OCI-LY3 (cell line): ENCODE measurements around the gene SRD5A1.

Experiments used
- EZH2phosphoT487 ChIP-seq: fragments of 200-600 bp; shearing (Covaris generic); IDR thresholded peaks from 2 replicates; pipeline ENCODE4 v1.6.1; 2018; ENCODE audit warnings: antibody characterized with exemption, mixed run types, low read depth
- TF ChIP-seq, protein P1 (sequence below): fragments of 200-600, 300-600 bp; sonication (generic); IDR thresholded peaks from 2 replicates; pipeline ENCODE4 v1.5.1; 2014; ENCODE audit warnings: antibody characterized with exemption, low read length, low read depth

DNA sequence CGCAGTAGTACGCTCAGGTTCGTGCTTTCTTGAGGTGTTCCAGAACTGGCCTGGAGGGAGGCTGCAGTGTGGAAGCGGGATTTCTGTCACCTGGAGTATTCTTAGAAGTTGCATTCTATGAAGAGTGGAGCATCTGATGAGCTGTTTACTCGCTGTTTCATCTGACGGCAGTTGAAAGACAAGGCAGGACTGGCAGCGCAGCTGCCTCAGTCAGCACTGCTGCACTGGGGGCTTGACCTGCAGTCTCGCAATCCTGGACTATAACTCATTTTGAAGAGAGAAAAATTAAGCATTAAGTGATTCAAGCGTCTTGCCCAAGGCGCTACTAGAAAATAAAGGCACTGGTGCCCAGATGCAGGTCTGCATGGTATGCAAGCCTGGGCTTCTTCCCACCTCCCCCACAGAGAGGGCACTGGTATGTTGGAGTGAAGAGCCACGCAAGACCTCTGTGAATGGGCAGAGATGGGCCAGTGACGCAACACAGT, 90.6 kb downstream of the SRD5A1 start:
- TF ChIP-seq, protein P1, sequence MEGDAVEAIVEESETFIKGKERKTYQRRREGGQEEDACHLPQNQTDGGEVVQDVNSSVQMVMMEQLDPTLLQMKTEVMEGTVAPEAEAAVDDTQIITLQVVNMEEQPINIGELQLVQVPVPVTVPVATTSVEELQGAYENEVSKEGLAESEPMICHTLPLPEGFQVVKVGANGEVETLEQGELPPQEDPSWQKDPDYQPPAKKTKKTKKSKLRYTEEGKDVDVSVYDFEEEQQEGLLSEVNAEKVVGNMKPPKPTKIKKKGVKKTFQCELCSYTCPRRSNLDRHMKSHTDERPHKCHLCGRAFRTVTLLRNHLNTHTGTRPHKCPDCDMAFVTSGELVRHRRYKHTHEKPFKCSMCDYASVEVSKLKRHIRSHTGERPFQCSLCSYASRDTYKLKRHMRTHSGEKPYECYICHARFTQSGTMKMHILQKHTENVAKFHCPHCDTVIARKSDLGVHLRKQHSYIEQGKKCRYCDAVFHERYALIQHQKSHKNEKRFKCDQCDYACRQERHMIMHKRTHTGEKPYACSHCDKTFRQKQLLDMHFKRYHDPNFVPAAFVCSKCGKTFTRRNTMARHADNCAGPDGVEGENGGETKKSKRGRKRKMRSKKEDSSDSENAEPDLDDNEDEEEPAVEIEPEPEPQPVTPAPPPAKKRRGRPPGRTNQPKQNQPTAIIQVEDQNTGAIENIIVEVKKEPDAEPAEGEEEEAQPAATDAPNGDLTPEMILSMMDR: no peak
- no peak for TF ChIP-seq EZH2phosphoT487
